Measurements from ENCODE around the gene C9. TPM values are rescaled to one million over a fixed set of nuclear protein-coding genes. Genes with fewer than 3 reads are reported as not detected.

The C9 gene
- total and polyA plus RNA-seq, 12 donors = 0.17 TPM; not detected in 11

DNA sequence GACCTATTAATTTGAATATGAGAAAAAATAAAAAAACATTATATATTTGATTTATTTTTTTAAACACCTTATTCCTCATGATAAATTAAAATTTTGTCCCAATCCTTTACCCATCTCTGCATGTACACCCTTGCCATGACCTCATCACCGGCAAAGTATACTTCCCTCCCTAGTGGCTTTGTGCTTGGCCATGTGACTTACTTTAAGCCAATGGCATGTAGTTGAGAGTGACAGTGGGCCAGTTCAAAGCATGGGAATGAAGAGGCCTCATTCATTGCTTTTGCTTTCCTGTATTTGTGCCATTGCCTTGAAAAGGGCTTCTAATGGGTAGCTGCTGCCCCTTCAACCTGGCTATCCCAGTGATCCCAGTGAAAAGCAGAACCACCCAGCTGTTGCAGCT lies 31.2 kb downstream of the C9 start:
- intact Hi-C loops (cut with DNase I) = loop anchor here in 1 of 10 donors (10.0 kb wide), 1 partner anchor 1178 kb away; no protein-coding TSS in a partner anchor
- Histone ChIP-seq H3K27me3 (no peaks in the 10 kb centered on the region), H3K4me3 (no peak overlapping the region), H3K36me3 (no peaks in the 10 kb centered on the region), H3K27ac (no peak overlapping the region), H3K9me3 (no peaks in the 10 kb centered on the region), H3K4me1 (no peaks in the 10 kb centered on the region)
- ATAC-seq (no peak), DNase-seq (no peak)
- WGBS, 2 donors = 97% methylated on average over 1 of the region's 1 CpG
- TF ChIP-seq, protein P1, sequence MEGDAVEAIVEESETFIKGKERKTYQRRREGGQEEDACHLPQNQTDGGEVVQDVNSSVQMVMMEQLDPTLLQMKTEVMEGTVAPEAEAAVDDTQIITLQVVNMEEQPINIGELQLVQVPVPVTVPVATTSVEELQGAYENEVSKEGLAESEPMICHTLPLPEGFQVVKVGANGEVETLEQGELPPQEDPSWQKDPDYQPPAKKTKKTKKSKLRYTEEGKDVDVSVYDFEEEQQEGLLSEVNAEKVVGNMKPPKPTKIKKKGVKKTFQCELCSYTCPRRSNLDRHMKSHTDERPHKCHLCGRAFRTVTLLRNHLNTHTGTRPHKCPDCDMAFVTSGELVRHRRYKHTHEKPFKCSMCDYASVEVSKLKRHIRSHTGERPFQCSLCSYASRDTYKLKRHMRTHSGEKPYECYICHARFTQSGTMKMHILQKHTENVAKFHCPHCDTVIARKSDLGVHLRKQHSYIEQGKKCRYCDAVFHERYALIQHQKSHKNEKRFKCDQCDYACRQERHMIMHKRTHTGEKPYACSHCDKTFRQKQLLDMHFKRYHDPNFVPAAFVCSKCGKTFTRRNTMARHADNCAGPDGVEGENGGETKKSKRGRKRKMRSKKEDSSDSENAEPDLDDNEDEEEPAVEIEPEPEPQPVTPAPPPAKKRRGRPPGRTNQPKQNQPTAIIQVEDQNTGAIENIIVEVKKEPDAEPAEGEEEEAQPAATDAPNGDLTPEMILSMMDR (IDR thresholded peaks at IDR 0.05) = no peak

DNA sequence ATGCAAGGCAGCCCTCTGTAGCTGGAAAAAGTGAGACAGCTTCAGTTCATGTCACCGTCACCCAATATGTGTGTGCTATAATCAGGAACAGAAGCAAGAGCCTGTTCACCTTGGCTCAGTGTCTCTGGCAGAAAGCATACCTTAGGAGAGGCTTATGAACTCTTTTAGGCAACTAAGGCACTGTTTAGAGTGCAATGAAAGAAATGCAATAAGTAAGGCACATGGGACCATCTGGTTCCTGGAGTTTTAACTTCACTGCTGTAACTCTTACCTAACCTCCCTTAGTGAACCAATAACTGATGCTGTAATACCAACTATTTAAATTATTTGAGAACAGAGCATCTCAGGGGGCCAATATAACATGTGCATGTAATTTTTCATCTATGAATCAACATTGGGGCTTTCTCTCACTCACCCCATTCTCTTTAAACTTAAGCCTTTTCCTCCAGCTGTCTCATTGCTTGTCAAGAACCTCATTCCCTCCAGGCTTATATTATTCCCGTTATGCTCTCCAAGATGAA lies 32.4 kb downstream of the C9 start:
- Histone ChIP-seq H3K27me3 (no peaks in the 10 kb centered on the region), H3K9me3 (no peaks in the 10 kb centered on the region), H3K4me3 (no peak overlapping the region), H3K4me1 (no peaks in the 10 kb centered on the region), H3K27ac (no peak overlapping the region), H3K36me3 (no peaks in the 10 kb centered on the region)
- ATAC-seq (no peak), DNase-seq (no peak)
- WGBS, 2 donors = 75 to 76% methylated on average over 2 of the region's 2 CpGs
- intact Hi-C loops (cut with DNase I) = loop anchor here in 1 of 10 donors (10.0 kb wide), 1 partner anchor 1177 kb away; no protein-coding TSS in a partner anchor
- TF ChIP-seq, protein P1 (IDR thresholded peaks at IDR 0.05) = no peak

DNA sequence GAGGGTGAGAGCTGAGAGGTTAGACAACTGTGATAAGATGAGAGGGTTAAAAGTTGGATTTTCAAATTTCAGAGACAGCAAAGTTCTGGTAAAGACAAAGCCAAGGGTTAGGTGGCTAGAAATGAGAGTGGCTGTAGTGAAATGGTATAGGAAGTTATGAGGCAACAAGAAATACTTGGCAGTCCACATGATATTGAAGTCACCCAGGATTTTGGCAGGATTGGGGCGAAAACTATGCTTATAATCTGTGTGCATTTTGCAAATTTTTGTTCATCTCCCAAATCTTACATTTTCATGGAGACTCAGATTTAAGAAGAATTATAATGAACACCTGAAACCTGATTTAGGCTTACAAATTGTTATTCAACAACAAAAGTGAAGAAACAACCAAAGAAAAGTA lies 35.6 kb downstream of the C9 start:
- DNase-seq = no peak

DNA sequence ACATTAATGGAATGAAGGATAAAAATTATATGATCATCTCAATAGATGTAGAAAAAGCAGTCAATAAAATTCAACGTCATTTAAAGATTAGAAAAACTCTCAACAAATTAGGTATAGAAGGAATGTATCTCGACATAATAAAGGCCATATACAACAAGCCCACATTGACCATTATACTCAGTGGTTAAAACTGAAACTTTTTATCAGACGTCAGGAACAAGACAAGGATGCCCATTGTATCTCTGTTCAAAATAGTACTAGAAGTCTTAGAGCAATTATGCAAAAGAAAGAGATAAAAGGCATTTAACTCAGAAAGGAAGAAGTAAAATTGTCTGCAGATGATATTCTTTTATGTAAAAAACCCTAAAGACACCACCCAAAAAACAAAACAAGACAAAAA lies 40.8 kb downstream of the C9 start:
- Histone ChIP-seq H3K4me3 (no peak overlapping the region), H3K9me3 (peaks cover 0 to 24% (median 0%) of the 10 kb centered on the region in 11 donors), H3K27ac (no peak overlapping the region), H3K27me3 (peaks cover 0 to 4% (median 0%) of the 10 kb centered on the region in 7 donors), H3K4me1 (no peaks in the 10 kb centered on the region), H3K36me3 (no peaks in the 10 kb centered on the region)
- intact Hi-C loops (cut with DNase I) = no loop called here
- TF ChIP-seq, protein P1 (IDR thresholded peaks at IDR 0.05) = no peak
- DNase-seq (no peak), ATAC-seq (no peak)
- WGBS, 2 donors = 69 to 72% methylated on average over 3 of the region's 3 CpGs

More for the DNA sequence above, 35.6 kb downstream of the C9 start:
- TF ChIP-seq, protein P1 (IDR thresholded peaks at IDR 0.05) = no peak
- Histone ChIP-seq H3K4me1 (no peaks in the 10 kb centered on the region), H3K9me3 (peaks cover 0 to 7% (median 0%) of the 10 kb centered on the region in 11 donors), H3K36me3 (no peaks in the 10 kb centered on the region), H3K27me3 (no peaks in the 10 kb centered on the region), H3K4me3 (no peak overlapping the region), H3K27ac (no peak overlapping the region)
- WGBS, 2 donors = 63 to 75% methylated on average over 1 of the region's 1 CpG
- intact Hi-C loops (cut with DNase I) = no loop called here
- no peak for ATAC-seq
